ENCODE results near the gene SORBS2.

DNA sequence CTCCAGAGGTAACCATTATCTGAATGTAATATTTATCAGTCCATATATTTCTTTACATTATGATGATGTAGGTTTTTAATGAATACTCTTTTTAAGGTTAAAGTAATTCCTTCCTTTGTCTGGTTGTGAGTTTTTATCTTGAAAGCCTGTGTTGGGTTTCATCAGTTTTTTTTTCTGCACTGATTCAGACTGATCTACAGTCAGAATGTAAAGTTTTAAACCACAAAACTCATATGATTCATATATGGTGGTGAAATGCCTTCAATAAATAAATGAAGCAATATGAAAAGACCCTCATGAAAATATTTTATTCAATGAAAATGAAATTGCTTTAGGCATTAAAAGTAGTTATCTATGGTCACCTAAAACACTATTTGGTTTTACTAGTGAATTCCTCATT lies 47.1 kb downstream of the SORBS2 start:
- TF ChIP-seq FOXK1 (CRISPR knock-in tag; IDR thresholded peaks at IDR 0.05) (no peak), TCF7 (CRISPR knock-in tag; IDR thresholded peaks at IDR 0.05; ENCODE audit: low read depth) (no peak), FOXP1 (CRISPR knock-in tag; IDR thresholded peaks at IDR 0.05; ENCODE audit: borderline replicate concordance) (no peak), JUN (CRISPR knock-in tag; IDR thresholded peaks at IDR 0.05) (no peak), SP1 (CRISPR knock-in tag; conservative IDR thresholded peaks at IDR 0.05) (no peak)
- TF ChIP-seq, protein P1, sequence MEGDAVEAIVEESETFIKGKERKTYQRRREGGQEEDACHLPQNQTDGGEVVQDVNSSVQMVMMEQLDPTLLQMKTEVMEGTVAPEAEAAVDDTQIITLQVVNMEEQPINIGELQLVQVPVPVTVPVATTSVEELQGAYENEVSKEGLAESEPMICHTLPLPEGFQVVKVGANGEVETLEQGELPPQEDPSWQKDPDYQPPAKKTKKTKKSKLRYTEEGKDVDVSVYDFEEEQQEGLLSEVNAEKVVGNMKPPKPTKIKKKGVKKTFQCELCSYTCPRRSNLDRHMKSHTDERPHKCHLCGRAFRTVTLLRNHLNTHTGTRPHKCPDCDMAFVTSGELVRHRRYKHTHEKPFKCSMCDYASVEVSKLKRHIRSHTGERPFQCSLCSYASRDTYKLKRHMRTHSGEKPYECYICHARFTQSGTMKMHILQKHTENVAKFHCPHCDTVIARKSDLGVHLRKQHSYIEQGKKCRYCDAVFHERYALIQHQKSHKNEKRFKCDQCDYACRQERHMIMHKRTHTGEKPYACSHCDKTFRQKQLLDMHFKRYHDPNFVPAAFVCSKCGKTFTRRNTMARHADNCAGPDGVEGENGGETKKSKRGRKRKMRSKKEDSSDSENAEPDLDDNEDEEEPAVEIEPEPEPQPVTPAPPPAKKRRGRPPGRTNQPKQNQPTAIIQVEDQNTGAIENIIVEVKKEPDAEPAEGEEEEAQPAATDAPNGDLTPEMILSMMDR (IDR thresholded peaks at IDR 0.05), result no peak

Measured in WTC11 (cell line).